ENCODE measurements around the gene FBXL14.

- TF ChIP-seq, protein P1, sequence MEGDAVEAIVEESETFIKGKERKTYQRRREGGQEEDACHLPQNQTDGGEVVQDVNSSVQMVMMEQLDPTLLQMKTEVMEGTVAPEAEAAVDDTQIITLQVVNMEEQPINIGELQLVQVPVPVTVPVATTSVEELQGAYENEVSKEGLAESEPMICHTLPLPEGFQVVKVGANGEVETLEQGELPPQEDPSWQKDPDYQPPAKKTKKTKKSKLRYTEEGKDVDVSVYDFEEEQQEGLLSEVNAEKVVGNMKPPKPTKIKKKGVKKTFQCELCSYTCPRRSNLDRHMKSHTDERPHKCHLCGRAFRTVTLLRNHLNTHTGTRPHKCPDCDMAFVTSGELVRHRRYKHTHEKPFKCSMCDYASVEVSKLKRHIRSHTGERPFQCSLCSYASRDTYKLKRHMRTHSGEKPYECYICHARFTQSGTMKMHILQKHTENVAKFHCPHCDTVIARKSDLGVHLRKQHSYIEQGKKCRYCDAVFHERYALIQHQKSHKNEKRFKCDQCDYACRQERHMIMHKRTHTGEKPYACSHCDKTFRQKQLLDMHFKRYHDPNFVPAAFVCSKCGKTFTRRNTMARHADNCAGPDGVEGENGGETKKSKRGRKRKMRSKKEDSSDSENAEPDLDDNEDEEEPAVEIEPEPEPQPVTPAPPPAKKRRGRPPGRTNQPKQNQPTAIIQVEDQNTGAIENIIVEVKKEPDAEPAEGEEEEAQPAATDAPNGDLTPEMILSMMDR (tag by site-specific recombination; IDR thresholded peaks at IDR 0.05) = no peak
- TF ChIP-seq OSR2 (tag by site-specific recombination; IDR thresholded peaks at IDR 0.05) = no peak
- TF ChIP-seq MEIS1 (CRISPR knock-in tag; IDR thresholded peaks at IDR 0.05; ENCODE audit: borderline replicate concordance) = no peak
These were observed 46.2 kb upstream of the FBXL14 start for GRCh38 chr12:1640328-1641234.
